ENCODE measurements around the gene FANCL. TPM values are rescaled to one million over a fixed set of nuclear protein-coding genes. Genes with fewer than 3 reads are reported as not detected.
A peak's percentile ranks its signal among the peaks of the same experiment; 100 is the strongest.
"Not testable (repeated sequence)": the region's sequence is repeated elsewhere in the genome, so short reads cannot be mapped to it uniquely, and the experiment has no call there.

The FANCL gene
- polyA plus RNA-seq, 2 of the 4 experiments (the other 2 are of a cell fraction), result 34.1 to 68.8 TPM

DNA sequence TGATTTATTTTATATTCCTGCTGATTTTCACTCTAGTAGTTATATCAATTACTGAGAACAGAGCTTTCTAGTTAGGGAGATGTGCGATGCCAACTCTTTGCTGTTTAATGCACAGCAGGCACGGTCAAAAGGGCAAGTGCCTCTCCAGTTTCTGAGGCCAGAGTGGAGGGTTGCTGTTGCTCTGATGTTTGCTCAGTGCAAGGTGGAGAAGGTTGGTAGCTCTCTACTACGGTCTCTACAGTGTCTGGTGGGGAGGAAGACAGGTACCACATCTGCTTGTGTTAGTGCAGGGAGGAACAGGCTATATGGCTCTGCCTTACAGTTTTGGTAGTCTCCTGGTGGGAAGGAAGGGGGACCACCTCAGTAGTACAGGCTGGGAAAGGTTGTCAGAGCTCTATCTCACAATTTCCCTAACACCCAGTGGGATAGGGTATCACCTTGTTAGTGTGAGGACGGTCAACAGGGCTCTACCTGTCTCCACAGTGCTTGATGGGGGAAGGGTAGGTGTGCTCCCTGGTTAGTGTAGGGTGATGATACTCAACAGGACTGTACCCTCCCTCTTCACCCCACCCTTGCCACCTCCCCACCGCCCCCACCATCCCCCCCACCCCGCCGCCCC, 85.9 kb downstream of the FANCL start:
- TF ChIP-seq EP300 (IDR thresholded peaks at IDR 0.05), result no peak
- TF ChIP-seq POLR2A (IDR thresholded peaks at IDR 0.05; ENCODE audit: low read length), result no peak
- TF ChIP-seq, protein P1, sequence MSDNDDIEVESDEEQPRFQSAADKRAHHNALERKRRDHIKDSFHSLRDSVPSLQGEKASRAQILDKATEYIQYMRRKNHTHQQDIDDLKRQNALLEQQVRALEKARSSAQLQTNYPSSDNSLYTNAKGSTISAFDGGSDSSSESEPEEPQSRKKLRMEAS (IDR thresholded peaks at IDR 0.05), result no peak
- TF ChIP-seq EHMT2 (IDR thresholded peaks at IDR 0.05; ENCODE audit: low read depth), result no peak
- TF ChIP-seq RNF2 (IDR thresholded peaks at IDR 0.05; ENCODE audit: borderline replicate concordance, low read depth), result no peak
- no peak for TF ChIP-seq FOSB (CRISPR knock-in tag; IDR thresholded peaks at IDR 0.05)
- no peak for TF ChIP-seq CBX8 (IDR thresholded peaks at IDR 0.05)
- TF ChIP-seq SREBF2 (IDR thresholded peaks at IDR 0.05), result no peak
- no peak for TF ChIP-seq FOSL2 (IDR thresholded peaks at IDR 0.05)
- no peak for TF ChIP-seq FOSL2 (CRISPR knock-in tag; IDR thresholded peaks at IDR 0.05)
- TF ChIP-seq, protein P2, sequence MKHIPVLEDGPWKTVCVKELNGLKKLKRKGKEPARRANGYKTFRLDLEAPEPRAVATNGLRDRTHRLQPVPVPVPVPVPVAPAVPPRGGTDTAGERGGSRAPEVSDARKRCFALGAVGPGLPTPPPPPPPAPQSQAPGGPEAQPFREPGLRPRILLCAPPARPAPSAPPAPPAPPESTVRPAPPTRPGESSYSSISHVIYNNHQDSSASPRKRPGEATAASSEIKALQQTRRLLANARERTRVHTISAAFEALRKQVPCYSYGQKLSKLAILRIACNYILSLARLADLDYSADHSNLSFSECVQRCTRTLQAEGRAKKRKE (CRISPR knock-in tag; IDR thresholded peaks at IDR 0.05; ENCODE audit: low read depth), result no peak
- H3K4me2 ChIP-seq, result no peak overlapping the region
- no peak overlapping the region for H3K4me3 ChIP-seq
- WGBS (ENCODE audit: missing lambda C conversion rate), result 96% methylated on average over 4 of the region's 7 CpGs
- H3K4me1 ChIP-seq, result no peaks in the 10 kb centered on the region; the same call in 2 of the 3 replicates
- ChIA-PET CTCF (interaction anchor here (0.9 to 1.4 kb wide), 2 partner anchors 31 to 250 kb away, joined by 3 to 4 read pairs; no protein-coding TSS in a partner anchor), POLR2A (no interaction called here)
- no peaks in the 10 kb centered on the region for H3K9me3 ChIP-seq
- no peak overlapping the region for H3K27ac ChIP-seq
- ATAC-seq, result peak in 1 of 2 experiments; percentile 71; a peak in 4 of 6 replicates
- FAIRE-seq, result no peak
- DNase-seq (ENCODE audit: low read depth in 1 of 2, low spot score in 1 of 2), result no peak

- H3K27ac ChIP-seq, result no peak overlapping the region
- H3K4me3 ChIP-seq, result no peak overlapping the region
- ATAC-seq (peak; percentile 65 to 66; a peak in 3 of 6 replicates), FAIRE-seq (no peak), DNase-seq (ENCODE audit: low read depth in 1 of 2, low spot score in 1 of 2) (peak in 1 of 2 experiments; percentile 29)
- ChIA-PET CTCF (no interaction called here), POLR2A (no interaction called here)
- no peak for TF ChIP-seq POLR2AphosphoS2 (conservative IDR thresholded peaks at IDR 0.05; ENCODE audit: low read length)
- TF ChIP-seq MYC (IDR thresholded peaks at IDR 0.05; ENCODE audit: borderline replicate concordance, low read length), result no peak
- TF ChIP-seq FOSL2 (IDR thresholded peaks at IDR 0.05), result peak; percentile 82
- TF ChIP-seq FOSL2 (CRISPR knock-in tag; IDR thresholded peaks at IDR 0.05), result peak; percentile 96
- TF ChIP-seq JUNB (IDR thresholded peaks at IDR 0.05), result peak; percentile 70; the same call in 1 of the 2 replicates
- no peak overlapping the region for H3K4me2 ChIP-seq
- WGBS (ENCODE audit: missing lambda C conversion rate), result 9% methylated on average over 1 of the region's 1 CpG
- H3K9me3 ChIP-seq, result no peaks in the 10 kb centered on the region
- peaks cover 10% of the 10 kb centered on the region; the same call in 2 of the 3 replicates for H3K4me1 ChIP-seq
These were observed 94.4 kb downstream of the FANCL start for GRCh38 chr2:58146707-58147106.

DNA sequence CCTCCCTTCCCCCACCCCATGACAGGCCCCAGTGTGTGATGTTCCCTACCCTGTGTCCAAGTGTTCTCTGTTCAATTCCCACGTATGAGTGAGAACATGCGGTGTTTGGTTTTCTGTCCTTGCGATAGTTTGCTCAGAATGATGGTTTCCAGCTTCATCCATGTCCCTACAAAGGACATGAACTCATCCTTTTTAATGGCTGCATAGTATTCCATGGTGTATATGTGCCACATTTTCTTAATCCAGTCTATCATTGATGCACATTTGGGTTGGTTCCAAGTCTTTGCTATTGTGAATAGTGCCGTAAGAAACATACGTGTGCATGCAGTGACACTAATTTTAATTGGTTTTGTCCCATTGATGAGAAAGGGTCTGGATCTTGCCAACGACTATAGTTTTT, 95.4 kb downstream of the FANCL start:
- DNase-seq (ENCODE audit: low read depth in 1 of 2, low spot score in 1 of 2); ATAC-seq; H3K9me3 ChIP-seq; H3K4me2 ChIP-seq; FAIRE-seq; H3K27ac ChIP-seq; H3K4me3 ChIP-seq: not testable (repeated sequence)
- POLR2A ChIA-PET, result interaction anchor here (1.5 kb wide), 1 partner anchor 14 kb away, joined by 3 read pairs; no protein-coding TSS in a partner anchor
- H3K4me1 ChIP-seq, result peaks cover 10% of the 10 kb centered on the region; the same call in 2 of the 3 replicates
- 98% methylated on average over 6 of the region's 6 CpGs for WGBS (ENCODE audit: missing lambda C conversion rate)
- CTCF ChIA-PET, result interaction anchor here (0.6 to 1.3 kb wide), 3 partner anchors 72 to 233 kb away, joined by 3 read pairs; no protein-coding TSS in a partner anchor

DNA sequence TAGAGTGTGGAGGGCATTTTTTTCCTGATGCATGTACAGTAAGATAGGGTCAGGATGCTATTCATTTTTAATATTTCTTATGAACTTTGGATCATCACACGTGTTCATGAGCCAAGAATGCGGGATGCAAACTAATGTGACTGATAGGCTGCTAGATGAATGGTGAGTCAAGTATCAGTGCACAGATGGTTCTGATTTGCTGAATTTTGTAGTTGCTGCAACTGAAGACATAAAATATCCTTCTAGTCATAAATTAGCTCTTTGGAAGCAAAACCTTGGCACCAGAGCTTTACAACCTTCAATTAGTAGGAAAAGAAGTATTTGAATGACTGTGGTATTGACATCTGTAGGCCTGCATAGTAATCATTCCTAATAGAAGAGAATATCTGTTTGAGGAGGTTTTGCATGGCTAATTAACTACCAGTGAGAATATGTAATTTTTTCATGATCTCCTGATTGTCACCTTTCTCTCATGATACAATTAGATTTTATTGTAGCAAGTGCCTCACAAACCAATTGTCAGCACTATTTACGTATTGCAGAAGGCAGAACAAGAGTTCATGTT, 100.5 kb downstream of the FANCL start:
- ATAC-seq, result no peak
- WGBS (ENCODE audit: missing lambda C conversion rate), result 90% methylated on average over 3 of the region's 3 CpGs
- CTCF ChIA-PET, result interaction anchor here (1.4 kb wide), 2 partner anchors 235 to 307 kb away, joined by 3 to 4 read pairs; no protein-coding TSS in a partner anchor
- Histone ChIP-seq H3K4me2 (no peak overlapping the region), H3K4me3 (no peak overlapping the region), H3K9me3 (no peaks in the 10 kb centered on the region), H3K27ac (no peak overlapping the region), H3K4me1 (peaks cover 8% of the 10 kb centered on the region; the same call in 2 of the 3 replicates)
- no peak for FAIRE-seq
- no peak for TF ChIP-seq CEBPB (IDR thresholded peaks at IDR 0.05)
- no peak for TF ChIP-seq MAZ (IDR thresholded peaks at IDR 0.05; ENCODE audit: borderline replicate concordance, low read depth, low read length)
- TF ChIP-seq POLR2AphosphoS2 (conservative IDR thresholded peaks at IDR 0.05; ENCODE audit: low read length), result no peak
- no peak for TF ChIP-seq ZSCAN20 (CRISPR knock-in tag; IDR thresholded peaks at IDR 0.05)
- TF ChIP-seq, protein P3, sequence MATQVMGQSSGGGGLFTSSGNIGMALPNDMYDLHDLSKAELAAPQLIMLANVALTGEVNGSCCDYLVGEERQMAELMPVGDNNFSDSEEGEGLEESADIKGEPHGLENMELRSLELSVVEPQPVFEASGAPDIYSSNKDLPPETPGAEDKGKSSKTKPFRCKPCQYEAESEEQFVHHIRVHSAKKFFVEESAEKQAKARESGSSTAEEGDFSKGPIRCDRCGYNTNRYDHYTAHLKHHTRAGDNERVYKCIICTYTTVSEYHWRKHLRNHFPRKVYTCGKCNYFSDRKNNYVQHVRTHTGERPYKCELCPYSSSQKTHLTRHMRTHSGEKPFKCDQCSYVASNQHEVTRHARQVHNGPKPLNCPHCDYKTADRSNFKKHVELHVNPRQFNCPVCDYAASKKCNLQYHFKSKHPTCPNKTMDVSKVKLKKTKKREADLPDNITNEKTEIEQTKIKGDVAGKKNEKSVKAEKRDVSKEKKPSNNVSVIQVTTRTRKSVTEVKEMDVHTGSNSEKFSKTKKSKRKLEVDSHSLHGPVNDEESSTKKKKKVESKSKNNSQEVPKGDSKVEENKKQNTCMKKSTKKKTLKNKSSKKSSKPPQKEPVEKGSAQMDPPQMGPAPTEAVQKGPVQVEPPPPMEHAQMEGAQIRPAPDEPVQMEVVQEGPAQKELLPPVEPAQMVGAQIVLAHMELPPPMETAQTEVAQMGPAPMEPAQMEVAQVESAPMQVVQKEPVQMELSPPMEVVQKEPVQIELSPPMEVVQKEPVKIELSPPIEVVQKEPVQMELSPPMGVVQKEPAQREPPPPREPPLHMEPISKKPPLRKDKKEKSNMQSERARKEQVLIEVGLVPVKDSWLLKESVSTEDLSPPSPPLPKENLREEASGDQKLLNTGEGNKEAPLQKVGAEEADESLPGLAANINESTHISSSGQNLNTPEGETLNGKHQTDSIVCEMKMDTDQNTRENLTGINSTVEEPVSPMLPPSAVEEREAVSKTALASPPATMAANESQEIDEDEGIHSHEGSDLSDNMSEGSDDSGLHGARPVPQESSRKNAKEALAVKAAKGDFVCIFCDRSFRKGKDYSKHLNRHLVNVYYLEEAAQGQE (IDR thresholded peaks at IDR 0.05), result no peak
- TF ChIP-seq, protein P4, sequence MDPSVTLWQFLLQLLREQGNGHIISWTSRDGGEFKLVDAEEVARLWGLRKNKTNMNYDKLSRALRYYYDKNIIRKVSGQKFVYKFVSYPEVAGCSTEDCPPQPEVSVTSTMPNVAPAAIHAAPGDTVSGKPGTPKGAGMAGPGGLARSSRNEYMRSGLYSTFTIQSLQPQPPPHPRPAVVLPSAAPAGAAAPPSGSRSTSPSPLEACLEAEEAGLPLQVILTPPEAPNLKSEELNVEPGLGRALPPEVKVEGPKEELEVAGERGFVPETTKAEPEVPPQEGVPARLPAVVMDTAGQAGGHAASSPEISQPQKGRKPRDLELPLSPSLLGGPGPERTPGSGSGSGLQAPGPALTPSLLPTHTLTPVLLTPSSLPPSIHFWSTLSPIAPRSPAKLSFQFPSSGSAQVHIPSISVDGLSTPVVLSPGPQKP (IDR thresholded peaks at IDR 0.05; ENCODE audit: low read depth, low read length), result no peak
- no peak for TF ChIP-seq NR3C1 (IDR thresholded peaks at IDR 0.05)
- POLR2A ChIA-PET, result no interaction called here
- no peak for DNase-seq (ENCODE audit: low read depth in 1 of 2, low spot score in 1 of 2)

All from A549 (cell line).